ENCODE measurements around the gene NAB2. TPM values are rescaled to one million over a fixed set of nuclear protein-coding genes. Genes with fewer than 3 reads are reported as not detected.

Gene NAB2
- total RNA-seq (ENCODE audit: low replicate concordance), result 41.8 and 54.2 TPM in 2 replicates

DNA sequence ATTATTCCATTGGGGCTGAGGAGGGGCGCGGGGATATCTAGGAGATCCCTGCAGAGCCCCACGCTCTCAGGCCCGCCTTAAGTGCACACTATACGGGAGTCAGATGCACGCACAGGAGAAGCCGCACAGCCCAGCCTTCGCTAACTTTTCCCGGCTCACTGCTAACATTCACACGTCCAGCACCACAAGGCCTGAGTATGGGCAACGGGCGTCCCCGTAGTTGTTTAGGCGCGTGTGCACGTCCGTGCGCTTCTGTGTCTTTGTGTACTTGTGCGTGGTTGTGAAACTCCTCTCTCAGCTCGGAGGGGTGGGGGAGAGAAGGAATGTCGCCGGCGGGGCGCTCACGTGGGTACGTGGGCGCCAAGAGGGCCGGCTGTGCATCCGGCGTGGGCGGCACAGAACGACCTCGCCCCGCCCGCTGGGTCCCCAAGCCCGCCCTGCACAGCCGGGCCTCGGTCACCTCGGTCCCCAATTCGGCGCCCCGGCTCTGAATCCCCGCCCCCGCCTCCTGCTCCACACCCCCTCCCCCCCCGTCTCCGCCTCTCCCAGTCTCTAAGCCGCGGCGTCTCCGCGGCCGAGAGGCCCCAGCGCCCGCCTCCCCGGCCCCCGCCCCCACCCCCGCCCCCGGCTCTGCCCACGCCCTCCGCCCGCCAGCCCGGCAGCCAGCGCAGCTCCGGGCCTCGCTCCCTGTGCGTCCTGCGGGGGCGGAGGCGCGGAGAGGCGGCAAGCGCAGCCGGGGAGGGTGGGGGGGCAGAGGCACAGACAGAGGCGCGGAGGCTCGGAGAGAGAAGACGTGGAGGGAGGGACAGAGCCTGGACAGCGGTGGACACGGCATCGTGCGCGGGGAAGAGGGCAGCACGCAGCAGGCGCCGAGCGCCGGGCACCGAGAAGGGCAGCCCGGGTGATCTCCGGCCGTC is at the start of gene NAB2:
Gene NAB2, plus strand, starts transcription at position 761 of the 917 bp plus-strand sequence. CDS start 158 bp downstream, outside the sequence.
- peak within 1 kb of the TSS; percentile 95 for H3K4me3 ChIP-seq (ENCODE audit: low read depth, low read length)
- peak; percentile 97 for DNase-seq (ENCODE audit: low read depth)
- no peak for TF ChIP-seq CTCF (IDR thresholded peaks at IDR 0.05; ENCODE audit: insufficient read depth, low read length)

GRCh38 chr12:57040211-57040610 is 48.7 kb upstream of the NAB2 start:
- no peak for TF ChIP-seq CTCF (IDR thresholded peaks at IDR 0.05; ENCODE audit: insufficient read depth, low read length)

GRCh38 chr12:57040750-57041149 is 48.2 kb upstream of the NAB2 start:
- no peak overlapping the region for H3K4me3 ChIP-seq (ENCODE audit: low read depth, low read length)
- no peak for TF ChIP-seq CTCF (IDR thresholded peaks at IDR 0.05; ENCODE audit: insufficient read depth, low read length)
- no peak for DNase-seq (ENCODE audit: low read depth)

More at GRCh38 chr12:57040211-57040610, 48.7 kb upstream of the NAB2 start:
- H3K4me3 ChIP-seq (ENCODE audit: low read depth, low read length), result no peak overlapping the region
- DNase-seq (ENCODE audit: low read depth), result no peak

DNA sequence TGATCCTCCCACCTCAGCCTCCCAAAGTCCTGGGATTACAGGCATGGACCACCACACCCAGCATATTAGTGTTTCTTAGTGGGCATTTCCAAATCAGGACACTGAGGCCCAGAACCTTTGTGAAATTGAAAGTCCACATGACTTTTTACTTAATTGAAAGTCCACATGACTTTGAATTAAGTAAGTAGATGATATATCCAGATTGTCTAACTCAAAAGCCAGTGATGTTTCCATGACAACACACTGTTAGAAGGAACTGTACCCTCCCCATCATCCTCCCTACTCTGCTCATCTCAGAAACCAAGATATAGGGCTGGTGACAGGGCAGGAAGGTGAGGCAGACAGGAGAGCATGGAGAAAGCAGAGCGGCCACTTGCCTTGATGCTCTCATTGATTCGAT is 46.2 kb upstream of the NAB2 start:
- no peak overlapping the region for H3K4me3 ChIP-seq (ENCODE audit: low read depth, low read length)
- TF ChIP-seq CTCF (IDR thresholded peaks at IDR 0.05; ENCODE audit: insufficient read depth, low read length), result no peak
- DNase-seq (ENCODE audit: low read depth), result no peak

GRCh38 chr12:57044468-57044867 is 44.4 kb upstream of the NAB2 start:
- no peak overlapping the region for H3K4me3 ChIP-seq (ENCODE audit: low read depth, low read length)
- no peak for TF ChIP-seq CTCF (IDR thresholded peaks at IDR 0.05; ENCODE audit: insufficient read depth, low read length)
- no peak for DNase-seq (ENCODE audit: low read depth)

- DNase-seq (ENCODE audit: low read depth), result no peak
- no peak overlapping the region for H3K4me3 ChIP-seq (ENCODE audit: low read depth, low read length)
- TF ChIP-seq CTCF (IDR thresholded peaks at IDR 0.05; ENCODE audit: insufficient read depth, low read length), result no peak
These were observed 44.0 kb upstream of the NAB2 start for GRCh38 chr12:57044889-57045288.

Data from fibroblast of the aortic adventitia (primary cell).